Fibroblast of peridontal ligament (primary cell): ENCODE measurements around the gene G6PC3.
"Not testable (repeated sequence)": the region's sequence is repeated elsewhere in the genome, so short reads cannot be mapped to it uniquely, and the experiment has no call there.

Source experiments
- DNase-seq: peaks from one replicate; pipeline ENCODE4 v3.0.0-alpha.2; 2010; ENCODE audit errors: extremely low read depth

Gene G6PC3

GRCh38 chr17:44083250-44083849 is 12.8 kb downstream of the G6PC3 start:
- DNase-seq, result no peak

GRCh38 chr17:44084131-44084538 is 13.6 kb downstream of the G6PC3 start:
- DNase-seq, result no peak

- no peak for DNase-seq
Observed at GRCh38 chr17:44084921-44085320, 14.4 kb downstream of the G6PC3 start.

GRCh38 chr17:44085908-44086307 is 15.4 kb downstream of the G6PC3 start:
- no peak for DNase-seq

GRCh38 chr17:44086364-44087311 is 16.1 kb downstream of the G6PC3 start:
- DNase-seq, result peak; percentile 79

GRCh38 chr17:44087319-44087718 is 16.8 kb downstream of the G6PC3 start:
- no peak for DNase-seq

- no peak for DNase-seq
Observed at GRCh38 chr17:44088254-44088653, 17.7 kb downstream of the G6PC3 start.

- DNase-seq, result no peak
Observed at GRCh38 chr17:44091200-44091997, 20.9 kb downstream of the G6PC3 start.

- DNase-seq, result no peak
Observed at GRCh38 chr17:44092051-44092450, 21.5 kb downstream of the G6PC3 start.

GRCh38 chr17:44093231-44093900 is 22.8 kb downstream of the G6PC3 start:
- DNase-seq, result no peak

GRCh38 chr17:44094701-44095387 is 24.3 kb downstream of the G6PC3 start:
- no peak for DNase-seq

- no peak for DNase-seq
Observed at GRCh38 chr17:44095388-44095646, 24.8 kb downstream of the G6PC3 start.

- DNase-seq, result peak; percentile 86
Observed at GRCh38 chr17:44095647-44096496, 25.3 kb downstream of the G6PC3 start.

GRCh38 chr17:44097110-44097958 is 26.8 kb downstream of the G6PC3 start:
- DNase-seq, result peak; percentile 55

- DNase-seq, result not testable (repeated sequence)
Observed at GRCh38 chr17:44101858-44102257, 31.3 kb downstream of the G6PC3 start.

GRCh38 chr17:44102849-44103622 is 32.5 kb downstream of the G6PC3 start:
- DNase-seq, result no peak

- no peak for DNase-seq
Observed at GRCh38 chr17:44105483-44105882, 34.9 kb downstream of the G6PC3 start.

GRCh38 chr17:44105941-44106340 is 35.4 kb downstream of the G6PC3 start:
- DNase-seq, result no peak

- no peak for DNase-seq
Observed at GRCh38 chr17:44106801-44107200, 36.3 kb downstream of the G6PC3 start.
